ENCODE data around the gene ZNF136.
A peak's percentile ranks its signal among the peaks of the same experiment; 100 is the strongest.

The ZNF136 gene

GRCh38 chr19:12156223-12157058, 6.5 kb upstream of the ZNF136 start, which contains the start of gene ZNF625:
ZNF625 (minus strand) TSS chr19:12156734; CDS start chr19:12156558, 176 bp downstream.
- TF ChIP-seq, protein P1, sequence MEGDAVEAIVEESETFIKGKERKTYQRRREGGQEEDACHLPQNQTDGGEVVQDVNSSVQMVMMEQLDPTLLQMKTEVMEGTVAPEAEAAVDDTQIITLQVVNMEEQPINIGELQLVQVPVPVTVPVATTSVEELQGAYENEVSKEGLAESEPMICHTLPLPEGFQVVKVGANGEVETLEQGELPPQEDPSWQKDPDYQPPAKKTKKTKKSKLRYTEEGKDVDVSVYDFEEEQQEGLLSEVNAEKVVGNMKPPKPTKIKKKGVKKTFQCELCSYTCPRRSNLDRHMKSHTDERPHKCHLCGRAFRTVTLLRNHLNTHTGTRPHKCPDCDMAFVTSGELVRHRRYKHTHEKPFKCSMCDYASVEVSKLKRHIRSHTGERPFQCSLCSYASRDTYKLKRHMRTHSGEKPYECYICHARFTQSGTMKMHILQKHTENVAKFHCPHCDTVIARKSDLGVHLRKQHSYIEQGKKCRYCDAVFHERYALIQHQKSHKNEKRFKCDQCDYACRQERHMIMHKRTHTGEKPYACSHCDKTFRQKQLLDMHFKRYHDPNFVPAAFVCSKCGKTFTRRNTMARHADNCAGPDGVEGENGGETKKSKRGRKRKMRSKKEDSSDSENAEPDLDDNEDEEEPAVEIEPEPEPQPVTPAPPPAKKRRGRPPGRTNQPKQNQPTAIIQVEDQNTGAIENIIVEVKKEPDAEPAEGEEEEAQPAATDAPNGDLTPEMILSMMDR (IDR thresholded peaks at IDR 0.05; ENCODE audit: low read depth, low read length, missing control alignments) = no peak
- peak within 1 kb of the TSS; percentile 63 for H3K4me3 ChIP-seq (replicated peaks; ENCODE audit: low read depth, low read length)
- peak; percentile 27 for DNase-seq (ENCODE audit: extremely low read depth, low read depth)

- TF ChIP-seq, protein P1 (IDR thresholded peaks at IDR 0.05; ENCODE audit: low read depth, low read length, missing control alignments) = no peak
- no peak for DNase-seq (ENCODE audit: extremely low read depth, low read depth)
- no peak overlapping the region for H3K4me3 ChIP-seq (replicated peaks; ENCODE audit: low read depth, low read length)
Measured at GRCh38 chr19:12159773-12160414, 3.0 kb upstream of the ZNF136 start.

- peak overlapping the region; percentile 86 for H3K4me3 ChIP-seq (replicated peaks; ENCODE audit: low read depth, low read length)
- TF ChIP-seq, protein P1 (IDR thresholded peaks at IDR 0.05; ENCODE audit: low read depth, low read length, missing control alignments) = no peak
- no peak for DNase-seq (ENCODE audit: extremely low read depth, low read depth)
Measured at GRCh38 chr19:12162513-12162881, 399 bp upstream of the ZNF136 start.

DNA sequence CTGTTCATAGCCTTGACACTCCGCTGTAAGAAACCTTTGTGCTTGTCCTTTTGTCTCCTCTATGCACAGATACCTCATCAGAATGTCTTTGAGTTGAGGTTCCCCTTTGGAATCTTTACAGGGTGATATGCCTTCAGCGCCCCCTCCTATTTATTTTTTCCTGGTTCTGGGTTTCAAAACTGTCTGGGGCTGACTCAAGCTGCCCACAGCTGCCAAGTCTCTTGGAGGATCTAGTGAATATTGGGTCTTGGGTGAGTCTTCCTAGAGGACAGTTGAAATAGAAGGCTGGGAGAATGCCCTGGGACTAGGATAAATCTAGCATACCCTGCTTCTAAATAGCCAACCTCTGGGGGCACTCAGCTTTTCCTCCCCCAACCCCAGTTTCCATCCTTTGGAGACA, 930 bp downstream of the ZNF136 start:
- peak overlapping the region; percentile 86 for H3K4me3 ChIP-seq (replicated peaks; ENCODE audit: low read depth, low read length)
- no peak for DNase-seq (ENCODE audit: extremely low read depth, low read depth)
- TF ChIP-seq, protein P1 (IDR thresholded peaks at IDR 0.05; ENCODE audit: low read depth, low read length, missing control alignments) = no peak

DNA sequence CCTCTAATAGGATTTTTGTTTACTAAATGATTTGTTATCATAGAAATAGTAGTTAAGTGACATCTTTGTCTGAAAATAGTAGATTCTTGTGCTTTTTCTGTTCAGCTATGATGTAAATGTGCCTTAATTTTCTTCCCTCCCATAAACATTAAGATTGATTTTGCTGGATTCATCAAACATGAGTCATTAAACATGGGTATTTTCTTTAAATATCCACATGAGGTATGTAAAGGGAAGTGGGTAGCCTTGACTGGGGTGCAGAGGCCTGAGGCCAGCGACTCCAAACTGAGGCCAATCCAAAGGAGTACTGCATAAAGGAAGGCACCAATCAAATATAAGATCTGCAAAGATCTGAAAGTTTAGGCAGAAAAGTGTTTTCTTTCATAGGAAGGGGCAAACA, 3.7 kb downstream of the ZNF136 start:
- no peak for DNase-seq (ENCODE audit: extremely low read depth, low read depth)
- TF ChIP-seq, protein P1 (IDR thresholded peaks at IDR 0.05; ENCODE audit: low read depth, low read length, missing control alignments) = no peak
- H3K4me3 ChIP-seq (replicated peaks; ENCODE audit: low read depth, low read length) = no peak overlapping the region

DNA sequence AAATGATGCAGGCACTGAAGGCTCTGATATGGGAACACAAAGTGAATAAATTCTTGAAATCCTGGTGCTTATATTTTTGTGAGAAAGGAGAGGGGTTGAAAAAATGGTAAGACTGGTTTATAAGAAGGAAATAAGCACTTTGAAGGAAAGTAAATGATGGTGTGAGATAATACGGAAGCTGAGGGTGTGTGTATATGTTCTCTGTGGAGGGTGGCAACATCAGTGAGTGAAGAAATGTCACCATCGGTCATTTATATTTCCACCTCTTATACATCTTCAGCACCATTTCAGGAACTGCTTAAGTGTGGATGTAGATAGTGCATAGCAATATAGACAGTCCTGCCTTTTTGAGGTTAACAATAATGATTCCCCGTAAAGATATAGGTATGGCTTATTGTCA, 17.5 kb downstream of the ZNF136 start:
- no peak overlapping the region for H3K4me3 ChIP-seq (replicated peaks; ENCODE audit: low read depth, low read length)
- no peak for DNase-seq (ENCODE audit: extremely low read depth, low read depth)
- TF ChIP-seq, protein P1 (IDR thresholded peaks at IDR 0.05; ENCODE audit: low read depth, low read length, missing control alignments) = no peak
